Peyer's patch (tissue), 4 donors: ENCODE results near the gene MED16. TPM values are rescaled to one million over a fixed set of nuclear protein-coding genes. Genes with fewer than 3 reads are reported as not detected.

ENCODE experiments used
- DNase-seq, 3 donors: peaks; one replicate each; pipeline ENCODE4 v3.0.0-alpha.2; 2017 to 2019
- H3K27ac ChIP-seq, 4 donors: fragments of 200-600 bp; sonication (generic); one replicate each; pipeline ENCODE4 v1.5.1; 2016 to 2019
- H3K27me3 ChIP-seq, 2 donors: fragments of 200-600 bp; sonication (generic); one replicate each; pipeline ENCODE4 v1.5.1; 2019
- H3K36me3 ChIP-seq, 3 donors: fragments of 200-600 bp; sonication (generic); one replicate each; pipeline ENCODE4 v1.5.1; 2016 to 2019
- H3K4me1 ChIP-seq, 4 donors: fragments of 200-600 bp; sonication (generic); one replicate each; pipeline ENCODE4 v1.5.1; 2016 to 2019
- H3K4me3 ChIP-seq, 4 donors: fragments of 200-600 bp; sonication (generic); 1 replicate in 3 of 4; 2 replicates in 1 of 4; pipeline ENCODE4 v1.5.1; 2016 to 2019; ENCODE audit warnings: mild to moderate bottlenecking in 1 of 4
- H3K9me3 ChIP-seq, 4 donors: fragments of 200-600 bp; sonication (generic); one replicate each; pipeline ENCODE4 v1.5.1; 2016 to 2019; ENCODE audit warnings: mild to moderate bottlenecking in 1 of 4
- POLR2A ChIP-seq, 2 donors: fragments of 450-650 bp; IDR thresholded peaks; one replicate each; pipeline ENCODE4 v1.5.1; 2017; ENCODE audit warnings: antibody characterized with exemption in 2 of 2, mild to moderate bottlenecking in 2 of 2, moderate library complexity in 2 of 2
- total RNA-seq, 4 donors: library from RNA; depleted of rRNA; stranded (reverse); fragments of >200 nt; gene quantifications; one replicate each; pipeline ENCODE4 v1.1.0, GENCODE V29; 2016
- TF ChIP-seq, protein P1 (sequence below), 6 experiments: fragments of 450-650 bp in 4 of 6; fragments of 200-600 bp in 2 of 6; sonication (generic) in 1 of 6; IDR thresholded peaks; one replicate each; pipeline ENCODE4 v1.5.1; 2017 to 2019; ENCODE audit warnings: antibody characterized with exemption in 6 of 6, mild to moderate bottlenecking in 3 of 6, moderate library complexity in 1 of 6

The MED16 gene
- total RNA-seq, 4 donors from 2014 or later = 60.2 to 83.6 (median 65.3) TPM

DNA sequence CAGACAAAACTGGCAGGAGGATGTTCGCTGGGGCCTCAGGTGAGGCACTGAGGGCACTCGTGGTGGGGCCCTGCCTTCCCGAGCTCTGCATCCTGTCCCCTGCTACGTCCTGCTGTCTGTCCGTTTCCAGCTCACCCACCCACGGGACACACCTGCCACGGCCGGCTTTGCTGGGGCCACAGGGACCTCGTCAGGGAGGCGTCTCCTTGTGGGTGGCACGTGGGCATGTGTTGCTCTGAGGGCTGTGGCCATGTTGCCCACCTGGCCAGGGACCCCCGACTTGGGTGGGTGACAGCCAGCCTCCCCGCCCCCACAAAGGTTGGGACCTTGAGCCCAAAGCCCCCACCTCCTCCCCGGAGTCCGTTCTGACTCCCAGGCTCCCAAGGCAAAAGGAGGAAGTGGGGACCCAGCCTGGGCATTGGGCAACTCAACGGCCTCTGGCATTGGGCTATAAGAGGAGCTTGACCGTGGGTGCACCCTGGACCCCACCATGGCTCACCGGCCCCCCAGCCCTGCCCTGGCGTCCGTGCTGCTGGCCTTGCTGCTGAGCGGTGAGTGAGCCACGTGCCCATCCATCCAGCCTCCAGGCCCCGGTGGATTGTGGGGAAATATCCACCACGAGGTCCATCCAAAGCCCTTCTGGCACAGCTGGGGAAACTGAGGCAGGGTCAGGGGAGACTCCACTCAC is 52.3 kb downstream of the MED16 start, which contains the start of gene PRTN3:
TSS of gene PRTN3 (plus strand) at position 481 of the 688 bp plus-strand sequence. CDS start at position 491, 10 bp downstream.
- peak in 1 of 3 donors; percentile 37 for DNase-seq

DNA sequence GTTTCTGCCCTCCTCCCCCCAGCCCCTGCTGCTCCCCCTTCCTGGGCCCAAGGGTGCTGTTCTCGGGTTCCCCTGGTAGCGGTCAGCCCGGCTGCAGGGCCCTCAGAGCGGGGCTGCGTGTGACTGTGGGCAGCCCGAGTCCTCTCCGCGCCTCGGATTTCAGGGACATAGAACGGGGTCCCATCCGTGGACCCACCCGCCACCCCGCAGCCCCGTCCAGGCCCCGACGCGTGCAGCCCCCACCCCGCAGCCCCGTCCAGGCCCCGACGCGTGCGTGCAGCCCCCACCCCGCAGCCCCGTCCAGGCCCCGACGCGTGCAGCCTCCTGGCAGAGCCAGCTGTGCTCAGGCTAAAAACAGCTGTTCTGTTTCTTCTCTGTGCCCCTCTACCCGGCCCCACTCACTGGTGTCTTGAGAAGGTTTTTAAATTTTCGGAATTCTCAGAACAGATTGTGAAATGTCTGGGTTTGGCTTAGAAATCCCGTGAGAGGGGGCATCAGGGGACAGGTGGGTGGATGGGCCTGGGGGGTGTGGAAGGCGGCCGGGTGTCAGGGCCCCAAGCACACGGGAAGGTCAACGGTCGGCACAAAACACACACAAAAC is 57.7 kb downstream of the MED16 start:
- Histone ChIP-seq H3K9me3 (no peaks in the 10 kb centered on the region), H3K27ac (no peak overlapping the region), H3K27me3 (peaks cover 0 to 9% of the 10 kb centered on the region in 2 donors), H3K36me3 (no peaks in the 10 kb centered on the region), H3K4me1 (no peaks in the 10 kb centered on the region), H3K4me3 (no peak overlapping the region)
- DNase-seq = peak in 1 of 3 donors; percentile 51
- TF ChIP-seq, protein P1, sequence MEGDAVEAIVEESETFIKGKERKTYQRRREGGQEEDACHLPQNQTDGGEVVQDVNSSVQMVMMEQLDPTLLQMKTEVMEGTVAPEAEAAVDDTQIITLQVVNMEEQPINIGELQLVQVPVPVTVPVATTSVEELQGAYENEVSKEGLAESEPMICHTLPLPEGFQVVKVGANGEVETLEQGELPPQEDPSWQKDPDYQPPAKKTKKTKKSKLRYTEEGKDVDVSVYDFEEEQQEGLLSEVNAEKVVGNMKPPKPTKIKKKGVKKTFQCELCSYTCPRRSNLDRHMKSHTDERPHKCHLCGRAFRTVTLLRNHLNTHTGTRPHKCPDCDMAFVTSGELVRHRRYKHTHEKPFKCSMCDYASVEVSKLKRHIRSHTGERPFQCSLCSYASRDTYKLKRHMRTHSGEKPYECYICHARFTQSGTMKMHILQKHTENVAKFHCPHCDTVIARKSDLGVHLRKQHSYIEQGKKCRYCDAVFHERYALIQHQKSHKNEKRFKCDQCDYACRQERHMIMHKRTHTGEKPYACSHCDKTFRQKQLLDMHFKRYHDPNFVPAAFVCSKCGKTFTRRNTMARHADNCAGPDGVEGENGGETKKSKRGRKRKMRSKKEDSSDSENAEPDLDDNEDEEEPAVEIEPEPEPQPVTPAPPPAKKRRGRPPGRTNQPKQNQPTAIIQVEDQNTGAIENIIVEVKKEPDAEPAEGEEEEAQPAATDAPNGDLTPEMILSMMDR (IDR thresholded peaks at IDR 0.05) = no peak
- no peak for TF ChIP-seq POLR2A (IDR thresholded peaks at IDR 0.05)

More for the DNA sequence above, 52.3 kb downstream of the MED16 start, which contains the start of gene PRTN3:
- peaks cover 0 to 11% (median 6%) of the 10 kb centered on the region in 4 donors for H3K4me1 ChIP-seq
- peaks cover 0 to 14% of the 10 kb centered on the region in 2 donors for H3K27me3 ChIP-seq
- no peaks in the 10 kb centered on the region for H3K36me3 ChIP-seq
- H3K27ac ChIP-seq = no peak within 1 kb of the TSS
- TF ChIP-seq, protein P1 (IDR thresholded peaks at IDR 0.05) = no peak
- TF ChIP-seq POLR2A (IDR thresholded peaks at IDR 0.05) = no peak
- H3K9me3 ChIP-seq = no peaks in the 10 kb centered on the region
- no peak within 1 kb of the TSS for H3K4me3 ChIP-seq

DNA sequence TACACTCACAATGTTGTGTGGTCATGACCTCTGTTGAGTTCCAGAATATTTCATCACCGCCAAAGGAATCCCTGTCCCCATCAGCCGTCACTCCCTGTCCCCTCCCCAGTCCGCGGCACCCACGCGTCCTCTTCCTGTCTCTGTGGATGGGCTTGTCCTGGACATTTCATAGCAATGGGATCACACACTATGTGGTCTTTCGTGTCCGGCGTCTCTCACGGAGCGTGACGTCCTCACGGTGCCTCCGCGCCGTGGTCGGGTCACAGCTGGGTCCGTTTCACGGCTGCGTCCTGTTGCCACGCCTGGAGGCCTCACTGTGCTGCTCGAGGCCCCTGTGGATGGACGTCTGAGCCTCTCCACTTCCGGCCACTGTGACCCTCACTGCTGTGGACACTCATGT is 58.8 kb downstream of the MED16 start:
- TF ChIP-seq, protein P1 (IDR thresholded peaks at IDR 0.05) = no peak
- TF ChIP-seq POLR2A (IDR thresholded peaks at IDR 0.05) = no peak
- no peaks in the 10 kb centered on the region for H3K4me1 ChIP-seq
- DNase-seq = no peak
- H3K4me3 ChIP-seq = no peak overlapping the region
- no peaks in the 10 kb centered on the region for H3K9me3 ChIP-seq
- peaks cover 0 to 9% of the 10 kb centered on the region in 2 donors for H3K27me3 ChIP-seq
- H3K36me3 ChIP-seq = no peaks in the 10 kb centered on the region
- H3K27ac ChIP-seq = no peak overlapping the region

DNA sequence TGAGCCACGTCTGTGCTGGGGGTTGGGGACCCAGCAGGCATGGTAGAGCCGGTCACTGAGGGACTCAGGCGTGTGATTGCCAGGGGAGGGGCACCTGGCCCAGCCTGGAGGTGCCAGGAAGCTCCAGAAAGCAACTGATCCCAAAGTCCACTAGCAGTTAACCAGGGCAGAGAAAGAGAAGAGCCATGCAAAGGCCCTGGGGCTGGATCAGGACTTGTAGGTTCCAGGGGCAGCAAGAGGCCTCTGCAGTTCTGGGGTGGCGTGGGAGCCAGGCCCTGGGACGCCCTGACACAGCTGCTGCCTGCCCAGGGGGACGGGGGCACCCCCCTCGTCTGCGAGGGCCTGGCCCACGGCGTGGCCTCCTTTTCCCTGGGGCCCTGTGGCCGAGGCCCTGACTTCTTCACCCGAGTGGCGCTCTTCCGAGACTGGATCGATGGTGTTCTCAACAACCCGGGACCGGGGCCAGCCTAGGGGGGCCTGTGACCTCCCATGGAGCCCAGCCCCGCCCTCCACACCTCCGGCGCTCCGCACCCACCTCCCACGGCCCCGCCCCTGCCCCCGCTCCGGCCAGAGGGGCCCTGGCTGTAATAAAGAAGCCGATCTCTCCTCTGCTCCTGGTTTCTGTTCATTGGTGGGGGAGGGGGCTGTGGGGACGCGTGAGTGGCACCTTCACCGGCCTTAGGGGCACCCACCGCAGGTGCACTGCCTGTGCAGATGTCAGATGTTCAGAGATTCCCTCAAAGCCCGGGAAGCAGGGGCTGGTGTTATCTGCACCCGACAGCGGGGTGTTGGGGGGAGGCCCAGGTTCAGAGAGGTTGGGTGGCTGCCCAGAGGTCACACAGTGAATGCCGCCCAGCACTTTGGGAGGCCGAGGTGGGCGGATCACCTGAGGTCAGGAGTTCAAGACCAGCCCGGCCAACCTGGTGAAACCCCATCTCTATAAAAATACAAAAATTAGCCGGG is 61.3 kb downstream of the MED16 start:
- DNase-seq = no peak
- Histone ChIP-seq H3K27me3 (peaks cover 0 to 9% of the 10 kb centered on the region in 2 donors), H3K4me1 (no peaks in the 10 kb centered on the region), H3K9me3 (no peaks in the 10 kb centered on the region), H3K4me3 (no peak overlapping the region), H3K27ac (no peak overlapping the region), H3K36me3 (no peaks in the 10 kb centered on the region)
- TF ChIP-seq, protein P1 (IDR thresholded peaks at IDR 0.05) = no peak
- TF ChIP-seq POLR2A (IDR thresholded peaks at IDR 0.05) = no peak

DNA sequence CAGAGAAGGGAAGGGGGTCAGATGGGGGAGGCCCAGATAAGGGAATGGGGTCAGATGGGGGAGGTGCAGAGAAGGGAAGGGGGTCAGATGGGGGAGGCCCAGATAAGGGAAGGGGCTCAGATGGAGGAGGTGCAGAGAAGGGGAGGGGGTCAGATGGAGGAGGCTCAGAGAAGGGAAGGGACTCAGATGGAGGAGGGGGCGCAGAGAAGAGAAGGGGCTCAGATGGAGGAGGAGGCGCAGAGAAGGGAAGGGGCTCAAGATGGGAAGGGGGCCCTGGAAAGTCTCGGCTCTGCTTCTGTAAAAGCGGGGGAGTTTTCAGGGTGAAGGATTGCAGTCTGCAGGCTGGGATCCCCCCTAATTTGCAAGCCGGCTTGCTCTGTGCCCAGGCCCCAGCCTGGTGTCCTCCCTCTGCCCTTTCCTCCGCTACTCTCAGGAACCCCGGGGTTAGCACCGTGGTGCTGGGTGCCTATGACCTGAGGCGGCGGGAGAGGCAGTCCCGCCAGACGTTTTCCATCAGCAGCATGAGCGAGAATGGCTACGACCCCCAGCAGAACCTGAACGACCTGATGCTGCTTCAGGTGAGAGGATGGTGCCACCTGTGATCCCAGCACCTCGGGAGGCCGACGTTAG is 63.7 kb downstream of the MED16 start:
- no peak overlapping the region for H3K27ac ChIP-seq
- no peaks in the 10 kb centered on the region for H3K36me3 ChIP-seq
- no peaks in the 10 kb centered on the region for H3K9me3 ChIP-seq
- peaks cover 0 to 9% of the 10 kb centered on the region in 2 donors for H3K27me3 ChIP-seq
- no peak overlapping the region for H3K4me3 ChIP-seq
- no peaks in the 10 kb centered on the region for H3K4me1 ChIP-seq
- no peak for DNase-seq
- no peak for TF ChIP-seq POLR2A (IDR thresholded peaks at IDR 0.05)
- TF ChIP-seq, protein P1 (IDR thresholded peaks at IDR 0.05) = no peak
